ENCODE results near the gene FOXK1.

FOXK1 gene

DNA sequence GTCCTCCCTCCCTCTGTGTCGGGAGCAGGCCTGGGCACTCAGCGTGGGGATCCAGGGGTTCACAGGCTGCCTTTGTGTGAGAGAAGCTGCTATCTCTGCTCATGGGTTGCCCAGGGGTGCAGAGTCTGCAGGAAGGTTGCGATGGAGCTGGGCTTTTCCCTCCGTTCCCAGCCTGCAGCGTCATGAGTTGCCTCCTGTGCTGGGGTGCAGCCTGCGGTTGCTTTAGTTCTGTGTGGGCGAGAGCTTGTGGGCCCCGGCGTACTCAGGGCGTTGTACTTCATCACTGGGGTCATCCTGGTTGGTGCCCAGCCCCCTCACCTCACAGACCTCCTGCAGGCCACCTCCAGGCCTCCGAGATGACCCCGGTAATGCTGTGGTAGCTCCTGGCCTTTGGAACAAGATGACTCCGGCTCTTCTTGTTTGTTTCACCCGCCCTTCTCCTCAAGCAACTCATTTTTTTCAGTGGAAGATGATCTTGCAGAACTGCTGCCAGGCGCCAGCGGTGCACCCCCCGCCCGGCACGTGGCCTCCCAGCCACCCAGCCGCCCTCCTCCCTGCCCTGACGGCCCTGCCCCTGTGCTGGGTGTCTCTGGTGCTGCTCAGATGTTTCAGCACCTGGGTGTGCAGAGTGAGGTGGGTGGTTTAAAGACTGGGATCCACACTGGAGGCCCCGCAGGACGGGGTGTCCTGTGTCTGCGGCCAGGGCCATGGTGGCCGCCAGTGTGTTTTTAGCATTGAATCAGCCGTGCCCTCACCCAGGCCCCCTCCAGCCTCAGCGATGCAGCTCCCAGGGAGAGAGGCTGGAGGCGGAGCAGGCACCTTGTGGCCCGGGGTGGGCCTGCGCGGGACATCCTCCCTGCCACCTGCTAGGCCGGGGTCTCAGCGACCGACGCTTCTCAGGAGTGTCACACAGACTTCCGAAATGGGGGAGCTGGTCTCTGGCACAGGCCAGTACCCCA lies 100.5 kb downstream of the FOXK1 start:
- peaks cover 61% of the 10 kb centered on the region for H3K36me3 ChIP-seq (ENCODE audit: control insufficient read depth, insufficient read depth, low read length)
- H3K4me3 ChIP-seq (ENCODE audit: low read depth, low read length): no peak overlapping the region
- no peak overlapping the region for H3K27ac ChIP-seq (ENCODE audit: low read depth, low read length)
- H3K9me3 ChIP-seq (ENCODE audit: control insufficient read depth, insufficient read depth, low read depth, low read length): no peaks in the 10 kb centered on the region
- no peaks in the 10 kb centered on the region for H3K27me3 ChIP-seq (ENCODE audit: control insufficient read depth, insufficient read depth, low read length)
- H3K9ac ChIP-seq (ENCODE audit: low read length): no peak overlapping the region
- H3K4me1 ChIP-seq (ENCODE audit: control insufficient read depth, insufficient read depth, low read length): no peaks in the 10 kb centered on the region

- Histone ChIP-seq H3K27me3 (ENCODE audit: control insufficient read depth, insufficient read depth, low read length) (no peaks in the 10 kb centered on the region), H3K4me1 (ENCODE audit: control insufficient read depth, insufficient read depth, low read length) (no peaks in the 10 kb centered on the region), H3K9ac (ENCODE audit: low read length) (no peak overlapping the region), H3K9me3 (ENCODE audit: control insufficient read depth, insufficient read depth, low read depth, low read length) (no peaks in the 10 kb centered on the region), H3K4me3 (ENCODE audit: low read depth, low read length) (no peak overlapping the region), H3K36me3 (ENCODE audit: control insufficient read depth, insufficient read depth, low read length) (peaks cover 66% of the 10 kb centered on the region), H3K27ac (ENCODE audit: low read depth, low read length) (no peak overlapping the region)
These were observed 101.2 kb downstream of the FOXK1 start for GRCh38 chr7:4783292-4783652.

- Histone ChIP-seq H3K27me3 (ENCODE audit: control insufficient read depth, insufficient read depth, low read length) (no peaks in the 10 kb centered on the region), H3K9me3 (ENCODE audit: control insufficient read depth, insufficient read depth, low read depth, low read length) (no peaks in the 10 kb centered on the region), H3K4me3 (ENCODE audit: low read depth, low read length) (no peak overlapping the region), H3K9ac (ENCODE audit: low read length) (no peak overlapping the region), H3K4me1 (ENCODE audit: control insufficient read depth, insufficient read depth, low read length) (no peaks in the 10 kb centered on the region), H3K27ac (ENCODE audit: low read depth, low read length) (no peak overlapping the region), H3K36me3 (ENCODE audit: control insufficient read depth, insufficient read depth, low read length) (peaks cover 71% of the 10 kb centered on the region)
These were observed 101.8 kb downstream of the FOXK1 start for GRCh38 chr7:4783762-4784351.

GRCh38 chr7:4784799-4785198 lies 102.7 kb downstream of the FOXK1 start:
- Histone ChIP-seq H3K36me3 (ENCODE audit: control insufficient read depth, insufficient read depth, low read length) (peaks cover 75% of the 10 kb centered on the region), H3K9ac (ENCODE audit: low read length) (no peak overlapping the region), H3K4me1 (ENCODE audit: control insufficient read depth, insufficient read depth, low read length) (no peaks in the 10 kb centered on the region), H3K27ac (ENCODE audit: low read depth, low read length) (no peak overlapping the region), H3K9me3 (ENCODE audit: control insufficient read depth, insufficient read depth, low read depth, low read length) (no peaks in the 10 kb centered on the region), H3K4me3 (ENCODE audit: low read depth, low read length) (no peak overlapping the region), H3K27me3 (ENCODE audit: control insufficient read depth, insufficient read depth, low read length) (no peaks in the 10 kb centered on the region)

DNA sequence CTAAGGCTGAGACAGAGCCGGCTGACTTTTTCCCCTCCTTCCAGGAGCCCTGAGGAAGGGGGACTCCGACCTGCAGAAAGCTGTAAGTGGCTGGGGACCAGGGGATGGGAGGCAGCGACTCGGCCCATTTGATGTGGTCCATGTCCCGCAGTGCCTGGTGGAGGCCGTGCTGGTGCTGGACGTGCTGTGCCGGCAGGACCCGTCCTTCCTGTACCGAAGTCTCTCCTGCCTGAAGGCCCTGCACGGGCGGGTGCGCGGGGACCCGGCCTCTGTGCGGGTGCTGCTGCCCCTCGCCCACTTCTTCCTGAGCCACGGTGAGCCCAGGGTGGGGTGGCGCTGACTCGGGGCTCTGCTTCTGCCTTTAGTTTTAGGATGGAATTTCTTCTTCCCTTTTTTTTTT lies 103.3 kb downstream of the FOXK1 start:
- Histone ChIP-seq H3K27me3 (ENCODE audit: control insufficient read depth, insufficient read depth, low read length) (no peaks in the 10 kb centered on the region), H3K4me1 (ENCODE audit: control insufficient read depth, insufficient read depth, low read length) (no peaks in the 10 kb centered on the region), H3K27ac (ENCODE audit: low read depth, low read length) (no peak overlapping the region), H3K4me3 (ENCODE audit: low read depth, low read length) (no peak overlapping the region), H3K9ac (ENCODE audit: low read length) (no peak overlapping the region), H3K9me3 (ENCODE audit: control insufficient read depth, insufficient read depth, low read depth, low read length) (no peaks in the 10 kb centered on the region), H3K36me3 (ENCODE audit: control insufficient read depth, insufficient read depth, low read length) (peaks cover 79% of the 10 kb centered on the region)

DNA sequence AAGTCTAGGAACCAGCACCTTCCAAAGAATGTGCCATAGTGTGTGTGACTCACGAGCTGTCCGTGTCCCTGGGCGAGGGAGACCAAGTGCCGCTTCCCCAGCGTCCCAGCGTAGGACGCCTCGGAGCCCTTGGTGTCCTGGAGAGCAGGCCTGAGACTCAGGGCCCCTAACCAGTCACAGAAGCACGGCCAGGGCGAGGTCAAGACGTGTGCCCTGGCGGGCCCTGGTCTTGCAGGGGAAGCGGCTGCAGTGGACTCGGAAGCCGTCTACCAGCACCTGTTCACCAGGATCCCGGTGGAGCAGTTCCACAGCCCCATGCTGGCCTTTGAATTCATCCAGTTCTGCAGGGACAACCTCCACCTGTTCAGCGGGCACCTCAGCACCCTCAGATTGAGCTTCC lies 103.9 kb downstream of the FOXK1 start:
- Histone ChIP-seq H3K4me3 (ENCODE audit: low read depth, low read length) (no peak overlapping the region), H3K27me3 (ENCODE audit: control insufficient read depth, insufficient read depth, low read length) (no peaks in the 10 kb centered on the region), H3K27ac (ENCODE audit: low read depth, low read length) (no peak overlapping the region), H3K9me3 (ENCODE audit: control insufficient read depth, insufficient read depth, low read depth, low read length) (no peaks in the 10 kb centered on the region), H3K9ac (ENCODE audit: low read length) (no peak overlapping the region), H3K36me3 (ENCODE audit: control insufficient read depth, insufficient read depth, low read length) (peaks cover 82% of the 10 kb centered on the region), H3K4me1 (ENCODE audit: control insufficient read depth, insufficient read depth, low read length) (no peaks in the 10 kb centered on the region)

DNA sequence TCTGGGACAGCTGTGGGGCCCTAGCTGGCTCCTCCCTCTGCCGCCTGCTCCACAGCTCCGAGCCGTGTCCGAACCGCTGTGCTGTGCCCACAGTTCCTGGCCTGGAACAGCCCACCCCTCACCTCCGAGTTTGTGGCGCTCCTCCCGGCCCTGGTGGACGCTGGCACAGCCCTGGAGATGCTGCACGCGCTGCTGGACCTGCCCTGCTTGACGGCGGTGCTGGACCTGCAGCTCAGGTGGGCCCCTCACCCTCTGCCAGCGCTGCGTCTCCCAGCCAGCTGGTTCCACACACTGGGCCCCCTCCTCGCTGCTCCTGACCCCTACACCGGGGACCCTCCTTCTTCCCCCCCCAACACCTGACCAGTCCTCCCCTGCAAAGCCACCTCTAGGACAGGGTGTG lies 105.4 kb downstream of the FOXK1 start:
- Histone ChIP-seq H3K9me3 (ENCODE audit: control insufficient read depth, insufficient read depth, low read depth, low read length) (no peaks in the 10 kb centered on the region), H3K27ac (ENCODE audit: low read depth, low read length) (no peak overlapping the region), H3K36me3 (ENCODE audit: control insufficient read depth, insufficient read depth, low read length) (peaks cover 70% of the 10 kb centered on the region), H3K27me3 (ENCODE audit: control insufficient read depth, insufficient read depth, low read length) (no peaks in the 10 kb centered on the region), H3K4me1 (ENCODE audit: control insufficient read depth, insufficient read depth, low read length) (peaks cover 5% of the 10 kb centered on the region; the same call in 1 of the 2 replicates), H3K4me3 (ENCODE audit: low read depth, low read length) (no peak overlapping the region), H3K9ac (ENCODE audit: low read length) (no peak overlapping the region)

DNA sequence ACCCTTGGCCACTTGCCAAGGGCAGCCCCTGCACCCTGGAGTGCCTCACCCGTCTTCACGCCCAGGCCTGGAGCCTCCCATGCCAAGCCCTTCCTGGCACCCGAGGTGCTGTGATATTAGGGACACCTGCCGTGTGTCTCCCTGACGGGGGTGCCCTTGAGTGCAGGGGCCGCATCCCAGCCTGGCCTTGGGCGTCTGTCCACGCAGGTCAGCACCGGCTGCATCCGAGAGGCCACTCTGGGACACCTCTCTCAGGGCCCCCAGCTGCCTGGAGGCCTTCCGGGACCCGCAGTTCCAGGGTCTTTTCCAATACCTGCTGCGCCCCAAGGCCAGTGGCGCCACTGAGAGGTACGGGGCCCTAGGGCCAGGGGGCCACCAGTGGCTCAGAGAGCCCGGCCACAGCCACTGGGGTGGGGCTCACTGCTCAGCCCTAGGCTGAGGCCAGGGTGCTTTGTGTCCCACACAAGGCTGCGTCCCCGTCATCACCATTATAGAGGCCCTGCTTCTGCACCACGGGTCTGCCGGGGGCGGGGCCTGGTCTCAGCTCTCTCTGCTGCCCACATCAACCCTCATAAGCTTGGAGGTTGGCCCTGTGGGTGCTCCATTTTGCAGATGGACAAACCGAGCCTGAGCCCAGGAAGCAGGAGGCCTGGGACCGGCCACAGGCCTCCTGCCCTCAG lies 106.0 kb downstream of the FOXK1 start:
- Histone ChIP-seq H3K9me3 (ENCODE audit: control insufficient read depth, insufficient read depth, low read depth, low read length) (no peaks in the 10 kb centered on the region), H3K27ac (ENCODE audit: low read depth, low read length) (no peak overlapping the region), H3K36me3 (ENCODE audit: control insufficient read depth, insufficient read depth, low read length) (peaks cover 65% of the 10 kb centered on the region), H3K9ac (ENCODE audit: low read length) (no peak overlapping the region), H3K27me3 (ENCODE audit: control insufficient read depth, insufficient read depth, low read length) (no peaks in the 10 kb centered on the region), H3K4me3 (ENCODE audit: low read depth, low read length) (no peak overlapping the region), H3K4me1 (ENCODE audit: control insufficient read depth, insufficient read depth, low read length) (peaks cover 10% of the 10 kb centered on the region; the same call in 1 of the 2 replicates)

- H3K27me3 ChIP-seq (ENCODE audit: control insufficient read depth, insufficient read depth, low read length): no peaks in the 10 kb centered on the region
- peaks cover 10% of the 10 kb centered on the region; the same call in 1 of the 2 replicates for H3K4me1 ChIP-seq (ENCODE audit: control insufficient read depth, insufficient read depth, low read length)
- no peak overlapping the region for H3K27ac ChIP-seq (ENCODE audit: low read depth, low read length)
- peaks cover 59% of the 10 kb centered on the region for H3K36me3 ChIP-seq (ENCODE audit: control insufficient read depth, insufficient read depth, low read length)
- H3K4me3 ChIP-seq (ENCODE audit: low read depth, low read length): no peak overlapping the region
- no peak overlapping the region for H3K9ac ChIP-seq (ENCODE audit: low read length)
- no peaks in the 10 kb centered on the region for H3K9me3 ChIP-seq (ENCODE audit: control insufficient read depth, insufficient read depth, low read depth, low read length)
These were observed 106.6 kb downstream of the FOXK1 start for GRCh38 chr7:4788627-4789189.

GRCh38 chr7:4789194-4790077 lies 107.3 kb downstream of the FOXK1 start:
- Histone ChIP-seq H3K36me3 (ENCODE audit: control insufficient read depth, insufficient read depth, low read length) (peaks cover 54% of the 10 kb centered on the region), H3K9ac (ENCODE audit: low read length) (no peak overlapping the region), H3K4me3 (ENCODE audit: low read depth, low read length) (no peak overlapping the region), H3K27ac (ENCODE audit: low read depth, low read length) (no peak overlapping the region), H3K27me3 (ENCODE audit: control insufficient read depth, insufficient read depth, low read length) (no peaks in the 10 kb centered on the region), H3K4me1 (ENCODE audit: control insufficient read depth, insufficient read depth, low read length) (peaks cover 11% of the 10 kb centered on the region; the same call in 1 of the 2 replicates), H3K9me3 (ENCODE audit: control insufficient read depth, insufficient read depth, low read depth, low read length) (no peaks in the 10 kb centered on the region)
